ENCODE data around the gene NPAS2.

- TF ChIP-seq CTCF (IDR thresholded peaks at IDR 0.05) (no peak), POLR2AphosphoS5 (IDR thresholded peaks at IDR 0.05) (no peak), POLR2A (IDR thresholded peaks at IDR 0.05) (no peak)
Observed at GRCh38 chr2:100852447-100852846, 32.5 kb downstream of the NPAS2 start.

All from upper lobe of left lung (tissue), 4 donors.